SK-N-MC (cell line): ENCODE measurements around the gene RNF5.

Experiments used
- EZH2 ChIP-seq: fragments of 200-600 bp; sonication (generic); IDR thresholded peaks from one replicate; pipeline ENCODE4 v1.6.1; 2017; ENCODE audit warnings: antibody characterized with exemption
- POLR2AphosphoS5 ChIP-seq: IDR thresholded peaks from 2 replicates; pipeline ENCODE4 v1.6.1; 2012; ENCODE audit warnings: mild to moderate bottlenecking, low read depth, low read length, borderline replicate concordance

DNA sequence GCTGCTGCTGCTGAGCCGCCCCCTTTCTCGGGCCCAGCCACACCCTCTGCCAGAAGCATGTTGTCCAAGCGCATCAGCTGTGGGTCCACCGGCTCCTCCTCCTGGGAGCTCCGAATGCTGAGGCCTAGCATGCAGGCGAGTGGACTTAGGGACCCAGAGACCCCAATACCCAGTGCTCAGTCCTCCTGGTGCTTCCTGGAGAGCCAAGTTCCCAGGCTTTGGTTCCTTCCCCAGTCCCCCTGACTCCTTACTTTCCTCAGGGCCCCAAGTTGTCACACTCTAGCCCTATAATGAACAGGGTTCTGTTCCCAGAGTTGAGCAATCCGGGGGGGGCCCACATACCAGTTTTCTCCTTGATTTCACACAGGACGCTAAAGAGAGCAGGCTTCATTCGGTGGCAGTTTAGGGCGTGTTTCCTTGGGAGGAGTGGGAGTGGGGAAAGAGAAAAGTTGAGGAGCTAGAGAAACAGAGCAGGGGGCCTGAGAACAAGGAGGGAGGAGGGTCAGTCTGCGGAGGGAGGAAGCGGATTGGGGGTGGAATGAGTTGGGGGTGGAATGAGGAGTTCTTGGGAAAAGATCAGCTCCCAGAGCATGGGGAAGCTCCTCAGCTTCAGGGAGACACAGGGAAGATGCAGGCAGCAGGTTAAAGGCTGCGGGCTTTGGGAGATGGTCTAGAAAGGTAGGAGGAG, 10.3 kb downstream of the RNF5 start:
- TF ChIP-seq EZH2 (no peak), POLR2AphosphoS5 (no peak; the same call in 1 of the 2 replicates)
